K562 (cell line): ENCODE measurements around the gene ZBTB33. TPM values are rescaled to one million over a fixed set of nuclear protein-coding genes. Genes with fewer than 3 reads are reported as not detected.

ENCODE experiments used
- ARHGAP35 ChIP-seq: fragments of 450-650 bp; IDR thresholded peaks from 2 replicates; pipeline ENCODE4 v1.6.1; 2018; ENCODE audit not compliant: partially characterized antibody
- ATF7 ChIP-seq: fragments of 450-650 bp; IDR thresholded peaks from 2 replicates; pipeline ENCODE4 v1.7.1; 2014; ENCODE audit warnings: mild to moderate bottlenecking, moderate library complexity
- CAMTA2 ChIP-seq: fragments of 250-450 bp; sonication (Bioruptor Pico); conservative IDR thresholded peaks from 2 replicates; pipeline ENCODE4 v1.5.1; 2022
- CCNT2 ChIP-seq: IDR thresholded peaks from 2 replicates; pipeline ENCODE4 v1.6.1; 2011; ENCODE audit warnings: borderline replicate concordance, low read depth, mild to moderate bottlenecking, moderate library complexity, mixed read lengths, low read length; ENCODE audit not compliant: insufficient read length; ENCODE audit errors: extremely low read depth
- CHCHD3 ChIP-seq: fragments of 250-450 bp; sonication (Bioruptor Pico); IDR thresholded peaks from 2 replicates; pipeline ENCODE4 v2.1.2; 2022; ENCODE audit warnings: mild to moderate bottlenecking
- MCM7 ChIP-seq, 2 experiments: fragments of 450-650 bp; IDR thresholded peaks; 2 replicates each; pipeline ENCODE4 v1.6.1; 2016 to 2018
- MYNN ChIP-seq, 2 experiments: sonication (generic); formaldehyde crosslinking in 1 of 2; IDR thresholded peaks; 2 replicates each; pipeline versions ENCODE4 v1.5.0 to v1.6.1; 2016 to 2020; ENCODE audit warnings: antibody characterized with exemption in 1 of 2, missing genetic modification reagents in 1 of 2
- RBM34 ChIP-seq: fragments of 200-400 bp; formaldehyde crosslinking; IDR thresholded peaks from 2 replicates; pipeline ENCODE4 v1.6.1; 2018; ENCODE audit warnings: low read length, borderline replicate concordance; ENCODE audit not compliant: insufficient read depth
- RBM39 ChIP-seq: fragments of 200-400 bp; formaldehyde crosslinking; optimal IDR thresholded peaks from 2 replicates; pipeline ENCODE3; 2018; ENCODE audit warnings: low read depth, low read length
- RUNX1 ChIP-seq: sonication (generic); IDR thresholded peaks from 2 replicates; pipeline ENCODE4 v1.6.1; 2016; ENCODE audit warnings: antibody characterized with exemption, low read depth
- SMAD1 ChIP-seq: fragments of 150-350 bp; IDR thresholded peaks from 2 replicates; pipeline ENCODE4 v1.6.1; 2014; ENCODE audit warnings: low read length, low read depth; ENCODE audit not compliant: partially characterized antibody
- SRSF7 ChIP-seq: fragments of 200-400 bp; formaldehyde crosslinking; optimal IDR thresholded peaks from 2 replicates; pipeline ENCODE3; 2017; ENCODE audit warnings: mild to moderate bottlenecking, low read depth, low read length
- STAG1 ChIP-seq: sonication (generic); formaldehyde crosslinking; IDR thresholded peaks from 2 replicates; pipeline ENCODE4 v1.5.0; 2020; ENCODE audit warnings: missing genetic modification reagents, borderline replicate concordance
- TARDBP ChIP-seq: fragments of 450-650 bp; IDR thresholded peaks from 2 replicates; pipeline ENCODE4 v1.6.1; 2016
- TGIF2 ChIP-seq: sonication (generic); formaldehyde crosslinking; IDR thresholded peaks from 2 replicates; pipeline ENCODE4 v1.8.1; 2022; ENCODE audit warnings: mild to moderate bottlenecking, missing genetic modification reagents, moderate library complexity
- U2AF2 ChIP-seq: fragments of 200-400 bp; formaldehyde crosslinking; optimal IDR thresholded peaks from 2 replicates; pipeline ENCODE3; 2017; ENCODE audit warnings: low read depth, mild to moderate bottlenecking, low read length
- YBX1 ChIP-seq: fragments of 450-650 bp; IDR thresholded peaks from 2 replicates; pipeline ENCODE4 v1.7.1; 2016; ENCODE audit warnings: mild to moderate bottlenecking
- ZNF239 ChIP-seq: fragments of 250-450 bp; sonication (Bioruptor Pico); IDR thresholded peaks from 2 replicates; pipeline ENCODE4 v1.4.0; 2020; ENCODE audit warnings: mild to moderate bottlenecking
- ZNF274 ChIP-seq: IDR thresholded peaks from 2 replicates; pipeline ENCODE4 v1.6.1; 2011; ENCODE audit warnings: low read depth, mild to moderate bottlenecking, low read length, moderate library complexity, borderline replicate concordance
- ZNF707 ChIP-seq: fragments of 250-450 bp; sonication (Bioruptor Pico); conservative IDR thresholded peaks from 2 replicates; pipeline ENCODE4 v1.8.0; 2022; ENCODE audit warnings: inconsistent platforms, mild to moderate bottlenecking, moderate library complexity
- polyA plus RNA-seq, 8 experiments: library from polyadenylated mRNA; depleted of rRNA in 4 of 8; stranded (reverse) in 5 of 8; unstranded in 3 of 8; fragments of >200 nt; fragmentation: Nextera tagmentation in 2 of 8; fragmentation: Illumina TruSeq in 1 of 8; extraction: Ambion mirVana in 2 of 8; extraction: Trizol in 1 of 8; gene quantifications; 2 replicates each; pipeline versions ENCODE4 v1.2.1 to v1.2.3, GENCODE V29; 2011 to 2014; ENCODE audit warnings: inconsistent platforms in 1 of 8, missing spikeins in 1 of 8
- total RNA-seq, 7 experiments: library from RNA; depleted of rRNA in 6 of 7; stranded (reverse); fragments of >200 nt in 6 of 7; fragmentation: Illumina TruSeq in 2 of 7; extraction: Trizol in 2 of 7; gene quantifications; 2 replicates each; pipeline versions ENCODE4 v1.2.1 to v1.2.3, GENCODE V29; 2011 to 2021; ENCODE audit warnings: low replicate concordance in 1 of 7
- TF ChIP-seq, protein P1 (sequence below), 2 experiments: fragments of 150-350 bp in 1 of 2; IDR thresholded peaks; 2 replicates each; pipeline ENCODE4 v1.6.1; 2012 to 2016; ENCODE audit warnings: low read depth in 2 of 2, low read length in 2 of 2, mild to moderate bottlenecking in 1 of 2, moderate library complexity in 1 of 2
- TF ChIP-seq, protein P2 (sequence below): fragments of 250-450 bp; sonication (Bioruptor Pico); IDR thresholded peaks from 2 replicates; pipeline ENCODE4 v1.8.0; 2021; ENCODE audit warnings: moderate library complexity, mild to moderate bottlenecking, inconsistent platforms
- TF ChIP-seq, protein P3 (sequence below): fragments of 250-450 bp; sonication (Bioruptor Pico); IDR thresholded peaks from 2 replicates; pipeline ENCODE4 v1.5.0; 2021
- TF ChIP-seq, protein P4 (sequence below): fragments of 250-450 bp; sonication (Bioruptor Pico); IDR thresholded peaks from 2 replicates; pipeline ENCODE4 v1.8.0; 2022; ENCODE audit warnings: inconsistent platforms, mild to moderate bottlenecking, moderate library complexity, borderline replicate concordance

The ZBTB33 gene
- total and polyA plus RNA-seq, 9 of the 15 experiments (the other 6 are each of a cell fraction or from before 2014, with no cell fraction given) = 5.6 to 29.8 (median 15.6) TPM

DNA sequence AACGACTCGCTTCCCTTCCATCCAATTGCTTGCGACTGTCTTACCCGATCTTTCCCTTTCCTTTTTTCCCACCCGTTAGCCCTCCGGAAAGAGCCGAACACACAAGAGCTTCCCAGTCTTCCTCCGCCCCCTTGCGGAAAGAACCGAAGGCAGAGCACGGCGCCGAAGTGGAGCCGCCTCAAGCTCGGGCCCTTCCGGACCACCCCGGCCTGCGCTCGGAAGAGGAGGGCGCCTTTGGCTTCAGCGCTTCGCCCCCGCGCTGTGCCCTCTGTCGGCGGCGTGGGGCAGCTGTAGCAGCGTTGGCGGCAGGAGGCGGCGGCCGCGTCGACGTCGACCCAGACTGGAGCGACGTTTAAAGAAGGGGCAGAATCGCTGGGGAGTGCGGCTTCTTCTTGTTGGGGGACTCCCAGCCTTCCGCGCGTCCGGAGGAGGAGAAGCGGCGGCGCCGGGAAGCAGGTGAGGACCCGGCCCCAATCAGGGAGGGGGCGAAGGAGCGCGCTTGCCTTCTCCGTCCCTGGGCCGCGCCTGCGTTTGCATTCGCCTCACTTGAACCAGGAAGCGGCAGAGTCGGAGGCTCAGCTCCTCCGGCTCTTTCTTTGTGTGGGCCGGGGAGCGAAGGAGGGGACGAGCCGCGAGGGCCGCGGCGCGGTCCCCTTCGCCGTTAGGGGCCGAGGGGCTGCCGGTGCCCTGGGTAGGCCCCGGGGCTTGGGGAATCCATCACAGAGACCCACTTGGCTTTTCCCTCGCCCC lies at the start of gene ZBTB33 (continued):
- TF ChIP-seq, protein P1, sequence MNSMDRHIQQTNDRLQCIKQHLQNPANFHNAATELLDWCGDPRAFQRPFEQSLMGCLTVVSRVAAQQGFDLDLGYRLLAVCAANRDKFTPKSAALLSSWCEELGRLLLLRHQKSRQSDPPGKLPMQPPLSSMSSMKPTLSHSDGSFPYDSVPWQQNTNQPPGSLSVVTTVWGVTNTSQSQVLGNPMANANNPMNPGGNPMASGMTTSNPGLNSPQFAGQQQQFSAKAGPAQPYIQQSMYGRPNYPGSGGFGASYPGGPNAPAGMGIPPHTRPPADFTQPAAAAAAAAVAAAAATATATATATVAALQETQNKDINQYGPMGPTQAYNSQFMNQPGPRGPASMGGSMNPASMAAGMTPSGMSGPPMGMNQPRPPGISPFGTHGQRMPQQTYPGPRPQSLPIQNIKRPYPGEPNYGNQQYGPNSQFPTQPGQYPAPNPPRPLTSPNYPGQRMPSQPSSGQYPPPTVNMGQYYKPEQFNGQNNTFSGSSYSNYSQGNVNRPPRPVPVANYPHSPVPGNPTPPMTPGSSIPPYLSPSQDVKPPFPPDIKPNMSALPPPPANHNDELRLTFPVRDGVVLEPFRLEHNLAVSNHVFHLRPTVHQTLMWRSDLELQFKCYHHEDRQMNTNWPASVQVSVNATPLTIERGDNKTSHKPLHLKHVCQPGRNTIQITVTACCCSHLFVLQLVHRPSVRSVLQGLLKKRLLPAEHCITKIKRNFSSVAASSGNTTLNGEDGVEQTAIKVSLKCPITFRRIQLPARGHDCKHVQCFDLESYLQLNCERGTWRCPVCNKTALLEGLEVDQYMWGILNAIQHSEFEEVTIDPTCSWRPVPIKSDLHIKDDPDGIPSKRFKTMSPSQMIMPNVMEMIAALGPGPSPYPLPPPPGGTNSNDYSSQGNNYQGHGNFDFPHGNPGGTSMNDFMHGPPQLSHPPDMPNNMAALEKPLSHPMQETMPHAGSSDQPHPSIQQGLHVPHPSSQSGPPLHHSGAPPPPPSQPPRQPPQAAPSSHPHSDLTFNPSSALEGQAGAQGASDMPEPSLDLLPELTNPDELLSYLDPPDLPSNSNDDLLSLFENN (IDR thresholded peaks at IDR 0.05; ENCODE audit: low read depth in 2 of 2, low read length in 2 of 2) = no peak
- TF ChIP-seq ATF7 (peak; percentile 71), MCM7 (IDR thresholded peaks at IDR 0.05) (no peak), ZNF239 (CRISPR knock-in tag) (no peak), CAMTA2 (CRISPR knock-in tag) (no peak), YBX1 (no peak), ZNF274 (no peak), RUNX1 (no peak), TGIF2 (CRISPR knock-in tag) (peak; percentile 70; the same call in 1 of the 2 replicates), ARHGAP35 (no peak), RBM39 (no peak), U2AF2 (no peak), MYNN (IDR thresholded peaks at IDR 0.05) (no peak), MYNN (CRISPR knock-in tag; IDR thresholded peaks at IDR 0.05) (no peak), CCNT2 (peak; percentile 67), SRSF7 (no peak), ZNF707 (no peak), RBM34 (no peak), STAG1 (CRISPR knock-in tag) (no peak), SMAD1 (no peak), TARDBP (no peak), CHCHD3 (CRISPR knock-in tag) (no peak)
- TF ChIP-seq, protein P2, sequence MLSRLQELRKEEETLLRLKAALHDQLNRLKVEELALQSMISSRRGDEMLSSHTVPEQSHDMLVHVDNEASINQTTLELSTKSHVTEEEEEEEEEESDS (CRISPR knock-in tag) = no peak
- TF ChIP-seq, protein P3, sequence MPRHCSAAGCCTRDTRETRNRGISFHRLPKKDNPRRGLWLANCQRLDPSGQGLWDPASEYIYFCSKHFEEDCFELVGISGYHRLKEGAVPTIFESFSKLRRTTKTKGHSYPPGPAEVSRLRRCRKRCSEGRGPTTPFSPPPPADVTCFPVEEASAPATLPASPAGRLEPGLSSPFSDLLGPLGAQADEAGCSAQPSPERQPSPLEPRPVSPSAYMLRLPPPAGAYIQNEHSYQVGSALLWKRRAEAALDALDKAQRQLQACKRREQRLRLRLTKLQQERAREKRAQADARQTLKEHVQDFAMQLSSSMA (CRISPR knock-in tag) = no peak
- TF ChIP-seq, protein P4, sequence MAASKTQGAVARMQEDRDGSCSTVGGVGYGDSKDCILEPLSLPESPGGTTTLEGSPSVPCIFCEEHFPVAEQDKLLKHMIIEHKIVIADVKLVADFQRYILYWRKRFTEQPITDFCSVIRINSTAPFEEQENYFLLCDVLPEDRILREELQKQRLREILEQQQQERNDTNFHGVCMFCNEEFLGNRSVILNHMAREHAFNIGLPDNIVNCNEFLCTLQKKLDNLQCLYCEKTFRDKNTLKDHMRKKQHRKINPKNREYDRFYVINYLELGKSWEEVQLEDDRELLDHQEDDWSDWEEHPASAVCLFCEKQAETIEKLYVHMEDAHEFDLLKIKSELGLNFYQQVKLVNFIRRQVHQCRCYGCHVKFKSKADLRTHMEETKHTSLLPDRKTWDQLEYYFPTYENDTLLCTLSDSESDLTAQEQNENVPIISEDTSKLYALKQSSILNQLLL (CRISPR knock-in tag) = no peak
